Esophagus muscularis mucosa (tissue), 4 donors: ENCODE data around the gene CES3.

Experiments
- EP300 ChIP-seq: sonication (generic); formaldehyde crosslinking; IDR thresholded peaks from one replicate; pipeline ENCODE4 v1.6.1; 2017; ENCODE audit warnings: antibody characterized with exemption
- POLR2A ChIP-seq: fragments of 450-650 bp; IDR thresholded peaks from one replicate; pipeline ENCODE4 v1.6.1; 2017; ENCODE audit warnings: antibody characterized with exemption, moderate library complexity, mild to moderate bottlenecking, low read depth
- POLR2AphosphoS5 ChIP-seq, 2 donors: sonication (generic); formaldehyde crosslinking; IDR thresholded peaks; one replicate each; pipeline ENCODE4 v1.6.1; 2017; ENCODE audit warnings: antibody characterized with exemption in 2 of 2
- TF ChIP-seq, protein P1 (sequence below), 3 experiments: fragments of 200-600 bp in 2 of 3; fragments of 450-650 bp in 1 of 3; sonication (generic) in 2 of 3; IDR thresholded peaks; one replicate each; pipeline ENCODE4 v1.5.1; 2017 to 2019; ENCODE audit warnings: antibody characterized with exemption in 3 of 3, mild to moderate bottlenecking in 2 of 3, moderate library complexity in 1 of 3

DNA sequence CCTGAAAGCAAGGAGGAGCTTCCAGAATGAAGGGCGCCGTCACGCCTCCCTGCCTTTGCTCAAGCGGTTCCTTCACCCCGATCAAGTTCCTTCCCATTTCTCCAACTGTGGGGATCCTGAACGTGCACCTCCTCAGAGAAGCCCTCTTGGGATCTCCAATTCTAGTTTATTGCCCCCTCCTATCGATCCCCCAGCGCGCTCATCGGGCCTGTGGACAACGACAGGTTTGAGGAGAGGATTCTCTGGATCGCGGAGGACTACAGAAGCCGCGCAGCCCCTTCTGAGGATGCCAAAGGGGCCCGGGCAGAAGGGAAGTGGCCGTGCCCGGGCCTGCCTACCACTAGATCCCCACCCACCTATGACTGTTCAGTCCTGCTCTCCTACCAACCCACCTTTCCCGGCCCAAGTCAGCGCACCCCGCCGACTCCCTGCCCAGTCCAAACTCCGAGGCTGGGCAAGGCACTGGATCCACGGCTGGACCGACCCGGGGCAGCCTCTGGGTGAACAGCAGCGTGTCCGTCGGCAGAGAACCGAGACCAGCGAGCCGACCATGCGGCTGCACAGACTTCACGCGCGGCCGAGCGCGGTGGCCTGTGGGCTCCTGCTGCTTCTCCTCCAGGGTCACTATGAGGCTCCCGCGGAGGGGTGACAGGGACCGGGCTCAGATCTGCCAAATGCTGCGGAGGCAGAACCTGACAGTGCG lies 12.8 kb upstream of the CES3 start:
- TF ChIP-seq EP300 (no peak), POLR2AphosphoS5 (IDR thresholded peaks at IDR 0.05) (no peak), POLR2A (no peak)
- TF ChIP-seq, protein P1, sequence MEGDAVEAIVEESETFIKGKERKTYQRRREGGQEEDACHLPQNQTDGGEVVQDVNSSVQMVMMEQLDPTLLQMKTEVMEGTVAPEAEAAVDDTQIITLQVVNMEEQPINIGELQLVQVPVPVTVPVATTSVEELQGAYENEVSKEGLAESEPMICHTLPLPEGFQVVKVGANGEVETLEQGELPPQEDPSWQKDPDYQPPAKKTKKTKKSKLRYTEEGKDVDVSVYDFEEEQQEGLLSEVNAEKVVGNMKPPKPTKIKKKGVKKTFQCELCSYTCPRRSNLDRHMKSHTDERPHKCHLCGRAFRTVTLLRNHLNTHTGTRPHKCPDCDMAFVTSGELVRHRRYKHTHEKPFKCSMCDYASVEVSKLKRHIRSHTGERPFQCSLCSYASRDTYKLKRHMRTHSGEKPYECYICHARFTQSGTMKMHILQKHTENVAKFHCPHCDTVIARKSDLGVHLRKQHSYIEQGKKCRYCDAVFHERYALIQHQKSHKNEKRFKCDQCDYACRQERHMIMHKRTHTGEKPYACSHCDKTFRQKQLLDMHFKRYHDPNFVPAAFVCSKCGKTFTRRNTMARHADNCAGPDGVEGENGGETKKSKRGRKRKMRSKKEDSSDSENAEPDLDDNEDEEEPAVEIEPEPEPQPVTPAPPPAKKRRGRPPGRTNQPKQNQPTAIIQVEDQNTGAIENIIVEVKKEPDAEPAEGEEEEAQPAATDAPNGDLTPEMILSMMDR (IDR thresholded peaks at IDR 0.05): no peak
